Ammon's horn (tissue), 1 donor: ENCODE measurements around the gene ZP4.
"Not testable (repeated sequence)": the region's sequence is repeated elsewhere in the genome, so short reads cannot be mapped to it uniquely, and the experiment has no call there.

Experiments used
- DNase-seq: peaks from one replicate; pipeline ENCODE4 v3.0.0-alpha.2; 2016; ENCODE audit warnings: low spot score

The ZP4 gene

GRCh38 chr1:237875291-237875690 lies 15.4 kb downstream of the ZP4 start:
- no peak for DNase-seq

GRCh38 chr1:237873487-237874211 lies 17.1 kb downstream of the ZP4 start:
- DNase-seq = no peak

- DNase-seq = no peak
These were observed 21.7 kb downstream of the ZP4 start for GRCh38 chr1:237868817-237869600.

GRCh38 chr1:237867380-237867888 lies 23.3 kb downstream of the ZP4 start:
- no peak for DNase-seq

GRCh38 chr1:237864338-237865244 lies 26.1 kb downstream of the ZP4 start:
- DNase-seq = peak; percentile 60

- no peak for DNase-seq
These were observed 27.5 kb downstream of the ZP4 start for GRCh38 chr1:237863234-237863633.

GRCh38 chr1:237861944-237862343 lies 28.8 kb downstream of the ZP4 start:
- no peak for DNase-seq

GRCh38 chr1:237858992-237859391 lies 31.7 kb downstream of the ZP4 start:
- DNase-seq = no peak

- DNase-seq = no peak
These were observed 33.3 kb downstream of the ZP4 start for GRCh38 chr1:237857455-237857854.

GRCh38 chr1:237852342-237852741 lies 38.4 kb downstream of the ZP4 start:
- DNase-seq = no peak

GRCh38 chr1:237851210-237851845 lies 39.4 kb downstream of the ZP4 start:
- peak; percentile 78 for DNase-seq

GRCh38 chr1:237843516-237843915 lies 47.2 kb downstream of the ZP4 start:
- DNase-seq = not testable (repeated sequence)

GRCh38 chr1:237841485-237841884 lies 49.2 kb downstream of the ZP4 start:
- DNase-seq = no peak

GRCh38 chr1:237838904-237839534 lies 51.7 kb downstream of the ZP4 start:
- DNase-seq = no peak

GRCh38 chr1:237838320-237838719 lies 52.4 kb downstream of the ZP4 start:
- no peak for DNase-seq

- no peak for DNase-seq
These were observed 56.3 kb downstream of the ZP4 start for GRCh38 chr1:237834461-237834860.

GRCh38 chr1:237834048-237834447 lies 56.7 kb downstream of the ZP4 start:
- DNase-seq = no peak

GRCh38 chr1:237832858-237833257 lies 57.9 kb downstream of the ZP4 start:
- no peak for DNase-seq
